ENCODE results near the gene MARVELD3. TPM values are rescaled to one million over a fixed set of nuclear protein-coding genes. Genes with fewer than 3 reads are reported as not detected.
A peak's percentile ranks its signal among the peaks of the same experiment; 100 is the strongest.

The MARVELD3 gene
- total RNA-seq, 1 donor from 2014 or later: 0.24 TPM

GRCh38 chr16:71648921-71649320 is 22.9 kb downstream of the MARVELD3 start:
- peaks cover 40% of the 10 kb centered on the region for H3K36me3 Mint-ChIP-seq (ENCODE audit: unreplicated experiment)
- no peak overlapping the region for H3K27ac Mint-ChIP-seq (ENCODE audit: unreplicated experiment)
- H3K27me3 Mint-ChIP-seq (ENCODE audit: unreplicated experiment): no peaks in the 10 kb centered on the region
- H3K4me3 Mint-ChIP-seq (ENCODE audit: unreplicated experiment): no peak overlapping the region
- H3K4me1 Mint-ChIP-seq (ENCODE audit: unreplicated experiment): no peaks in the 10 kb centered on the region
- no peak for DNase-seq (ENCODE audit: extremely low spot score, unreplicated experiment)
- H3K9me3 Mint-ChIP-seq (ENCODE audit: unreplicated experiment): no peaks in the 10 kb centered on the region
- TF ChIP-seq CTCF (IDR thresholded peaks at IDR 0.05): peak; percentile 31

- Mint-ChIP-seq H3K27ac (ENCODE audit: unreplicated experiment) (no peak overlapping the region), H3K27me3 (ENCODE audit: unreplicated experiment) (no peaks in the 10 kb centered on the region), H3K9me3 (ENCODE audit: unreplicated experiment) (no peaks in the 10 kb centered on the region), H3K36me3 (ENCODE audit: unreplicated experiment) (peaks cover 41% of the 10 kb centered on the region), H3K4me1 (ENCODE audit: unreplicated experiment) (no peaks in the 10 kb centered on the region), H3K4me3 (ENCODE audit: unreplicated experiment) (no peak overlapping the region)
- no peak for DNase-seq (ENCODE audit: extremely low spot score, unreplicated experiment)
- no peak for TF ChIP-seq CTCF (IDR thresholded peaks at IDR 0.05)
These were observed 23.7 kb downstream of the MARVELD3 start for GRCh38 chr16:71649704-71650103.

GRCh38 chr16:71658771-71659170 is 32.8 kb downstream of the MARVELD3 start:
- H3K27me3 Mint-ChIP-seq (ENCODE audit: unreplicated experiment): no peaks in the 10 kb centered on the region
- H3K4me3 Mint-ChIP-seq (ENCODE audit: unreplicated experiment): no peak overlapping the region
- no peak overlapping the region for H3K27ac Mint-ChIP-seq (ENCODE audit: unreplicated experiment)
- H3K9me3 Mint-ChIP-seq (ENCODE audit: unreplicated experiment): no peaks in the 10 kb centered on the region
- no peaks in the 10 kb centered on the region for H3K4me1 Mint-ChIP-seq (ENCODE audit: unreplicated experiment)
- no peak for DNase-seq (ENCODE audit: extremely low spot score, unreplicated experiment)
- H3K36me3 Mint-ChIP-seq (ENCODE audit: unreplicated experiment): peaks cover 44% of the 10 kb centered on the region
- no peak for TF ChIP-seq CTCF (IDR thresholded peaks at IDR 0.05)

- DNase-seq (ENCODE audit: extremely low spot score, unreplicated experiment): no peak
- TF ChIP-seq CTCF (IDR thresholded peaks at IDR 0.05): no peak
- Mint-ChIP-seq H3K4me1 (ENCODE audit: unreplicated experiment) (no peaks in the 10 kb centered on the region), H3K27me3 (ENCODE audit: unreplicated experiment) (no peaks in the 10 kb centered on the region), H3K4me3 (ENCODE audit: unreplicated experiment) (no peak overlapping the region), H3K9me3 (ENCODE audit: unreplicated experiment) (no peaks in the 10 kb centered on the region), H3K36me3 (ENCODE audit: unreplicated experiment) (peaks cover 47% of the 10 kb centered on the region), H3K27ac (ENCODE audit: unreplicated experiment) (no peak overlapping the region)
These were observed 33.5 kb downstream of the MARVELD3 start for GRCh38 chr16:71659471-71659870.

GRCh38 chr16:71666264-71666663 is 40.3 kb downstream of the MARVELD3 start:
- no peak overlapping the region for H3K4me3 Mint-ChIP-seq (ENCODE audit: unreplicated experiment)
- no peaks in the 10 kb centered on the region for H3K9me3 Mint-ChIP-seq (ENCODE audit: unreplicated experiment)
- H3K27me3 Mint-ChIP-seq (ENCODE audit: unreplicated experiment): no peaks in the 10 kb centered on the region
- H3K4me1 Mint-ChIP-seq (ENCODE audit: unreplicated experiment): no peaks in the 10 kb centered on the region
- TF ChIP-seq CTCF (IDR thresholded peaks at IDR 0.05): no peak
- no peak overlapping the region for H3K27ac Mint-ChIP-seq (ENCODE audit: unreplicated experiment)
- DNase-seq (ENCODE audit: extremely low spot score, unreplicated experiment): no peak
- peaks cover 53% of the 10 kb centered on the region for H3K36me3 Mint-ChIP-seq (ENCODE audit: unreplicated experiment)

Measured in osteocyte (in vitro differentiated cells).